B cell (primary cell): ENCODE results near the gene UMODL1. TPM values are rescaled to one million over a fixed set of nuclear protein-coding genes. Genes with fewer than 3 reads are reported as not detected.

Experiments used
- ATAC-seq: fragments of 200-7000 bp; cut with Tn5 transposase; one replicate; pipeline ENCODE4 v1.10.0; 2021; ENCODE audit warnings: low read depth, mild to moderate bottlenecking, moderate number of reproducible peaks, moderate library complexity
- CTCF ChIA-PET: fragments of 350-600 bp; sonication (Branson Sonifier 250); formaldehyde crosslinking; loops from one replicate; lab custom pipeline; 2021; ENCODE audit warnings: antibody characterized with exemption, inconsistent platforms; lab: Charles Lee
- POLR2A ChIA-PET: fragments of 350-600 bp; sonication (Branson Sonifier 250); formaldehyde crosslinking; loops from one replicate; lab custom pipeline; 2021; ENCODE audit warnings: antibody characterized with exemption; lab: Charles Lee
- DNase-seq: peaks from one replicate; pipeline ENCODE4 v3.0.0; 2013
- H2AFZ ChIP-seq: 2 replicates; pipeline ENCODE4 v1.6.1; 2012; ENCODE audit warnings: mild to moderate bottlenecking, low read depth, low read length; ENCODE audit not compliant: insufficient read depth, poor library complexity, severe bottlenecking
- H3K27ac ChIP-seq, 2 donors: 1 replicate in 1 of 2; 2 replicates in 1 of 2; pipeline ENCODE4 v1.5.1; 2012 to 2013; ENCODE audit warnings: low read length in 2 of 2, mild to moderate bottlenecking in 2 of 2, moderate library complexity in 1 of 2
- H3K27me3 ChIP-seq, 4 experiments: fragments of 200-600 bp in 1 of 4; sonication (generic) in 1 of 4; replicated peaks in 1 of 4; 1 replicate in 2 of 4; 2 replicates in 2 of 4; pipeline versions ENCODE4 v1.6.1 to v1.7.0; 2013 to 2016; ENCODE audit warnings: low read length in 3 of 4, mild to moderate bottlenecking in 2 of 4, mixed read lengths in 1 of 4, moderate library complexity in 1 of 4; ENCODE audit not compliant: insufficient read depth in 4 of 4, control insufficient read depth in 3 of 4; ENCODE audit errors: control extremely low read depth in 1 of 4
- H3K36me3 ChIP-seq, 2 experiments: replicated peaks in 1 of 2; 1 replicate in 1 of 2; 2 replicates in 1 of 2; pipeline versions ENCODE4 v1.6.1 to v1.7.1; 2013; ENCODE audit warnings: low read length in 1 of 2; ENCODE audit not compliant: insufficient read depth in 2 of 2, control insufficient read depth in 1 of 2; ENCODE audit errors: control extremely low read depth in 1 of 2, extremely low read depth in 1 of 2
- H3K4me1 ChIP-seq, 2 donors: fragments of 200-600 bp in 1 of 2; sonication (generic) in 1 of 2; 1 replicate in 1 of 2; 2 replicates in 1 of 2; pipeline versions ENCODE4 v1.5.1 to v1.6.1; 2013 to 2017; ENCODE audit warnings: low read length in 2 of 2; ENCODE audit not compliant: control insufficient read depth in 2 of 2, insufficient read depth in 2 of 2
- H3K4me2 ChIP-seq: replicated peaks from 2 replicates; pipeline ENCODE3; 2012; ENCODE audit warnings: mild to moderate bottlenecking, low read depth, low read length; ENCODE audit not compliant: poor library complexity, severe bottlenecking
- H3K4me3 ChIP-seq, 5 experiments: fragments of 200-600 bp in 1 of 5; sonication (generic) in 1 of 5; 1 replicate in 3 of 5; 2 replicates in 2 of 5; pipeline versions ENCODE4 v1.5.1 to v1.7.0; 2011 to 2016; ENCODE audit warnings: low read length in 4 of 5, mild to moderate bottlenecking in 4 of 5, low read depth in 2 of 5, control low read depth in 1 of 5, moderate library complexity in 1 of 5; ENCODE audit not compliant: insufficient read depth in 1 of 5; ENCODE audit errors: control extremely low read depth in 1 of 5, extremely low read depth in 1 of 5
- H3K79me2 ChIP-seq: fragments of 200-600 bp; sonication (generic); one replicate; pipeline ENCODE4 v1.6.0; 2016; ENCODE audit warnings: low read length; ENCODE audit not compliant: control insufficient read depth, insufficient read depth
- H3K9ac ChIP-seq: fragments of 200-600 bp; sonication (generic); 2 replicates; pipeline ENCODE4 v1.6.1; 2017; ENCODE audit warnings: mild to moderate bottlenecking, low read length, moderate library complexity
- H3K9me3 ChIP-seq, 3 donors: one replicate each; pipeline versions ENCODE4 v1.6.1 to v1.7.1; 2013; ENCODE audit warnings: low read length in 2 of 3; ENCODE audit not compliant: control insufficient read depth in 2 of 3, insufficient read depth in 1 of 3; ENCODE audit errors: control extremely low read depth in 1 of 3
- H4K20me1 ChIP-seq: 2 replicates; pipeline ENCODE4 v1.6.0; 2012; ENCODE audit warnings: mild to moderate bottlenecking, low read length; ENCODE audit not compliant: insufficient read depth, control insufficient read depth, poor library complexity, severe bottlenecking
- H3K27ac Mint-ChIP-seq: one replicate; pipeline ENCODE4 v1.8.0; 2021; ENCODE audit warnings: mixed read lengths
- H3K27me3 Mint-ChIP-seq: one replicate; pipeline ENCODE4 v1.8.0; 2021; ENCODE audit warnings: mixed read lengths
- H3K4me1 Mint-ChIP-seq: one replicate; pipeline ENCODE4 v1.8.0; 2021; ENCODE audit warnings: mixed read lengths
- H3K4me3 Mint-ChIP-seq: one replicate; pipeline ENCODE4 v1.8.0; 2021; ENCODE audit warnings: mixed read lengths
- H3K9me3 Mint-ChIP-seq: one replicate; pipeline ENCODE4 v1.8.0; 2022; ENCODE audit warnings: mixed read lengths; ENCODE audit not compliant: insufficient read depth
- CTCF ChIP-seq: fragments of 200-600 bp; IDR thresholded peaks from one replicate; pipeline ENCODE4 v1.8.0; 2022; ENCODE audit warnings: antibody characterized with exemption, mild to moderate bottlenecking
- EZH2 ChIP-seq: IDR thresholded peaks from 2 replicates; pipeline ENCODE4 v1.6.1; 2012; ENCODE audit warnings: borderline replicate concordance, low read depth, mild to moderate bottlenecking, moderate library complexity, low read length; ENCODE audit not compliant: insufficient read depth, poor library complexity, severe bottlenecking
- WGBS: methylation state at CpG from one replicate; pipeline ENCODE4 v1.1.5; 2013; ENCODE audit warnings: missing lambda C conversion rate; ENCODE audit not compliant: insufficient coverage; 5-methylcytosine and 5-hydroxymethylcytosine counted together
- intact Hi-C: fragments of 100-400 bp; cut with micrococcal nuclease; formaldehyde crosslinking; loops from one replicate; pipeline ENCODE4 v1.10.0; 2022
- polyA plus RNA-seq: library from polyadenylated mRNA; depleted of rRNA; stranded (reverse); fragments of >200 nt; gene quantifications from 2 replicates; pipeline ENCODE4 v1.2.3, GENCODE V29; 2012
- total RNA-seq, 2 donors: library from RNA; stranded (reverse); fragments of 120-200 nt in 1 of 2; gene quantifications; 1 replicate in 1 of 2; 2 replicates in 1 of 2; pipeline versions ENCODE4 v1.2.3 to v1.2.4, GENCODE V29; 2013 to 2022

UMODL1 gene
- total and polyA plus RNA-seq, 2 donors (not counting 1 experiment from before 2014, with no cell fraction given) = 0.10 to 0.49 TPM

DNA sequence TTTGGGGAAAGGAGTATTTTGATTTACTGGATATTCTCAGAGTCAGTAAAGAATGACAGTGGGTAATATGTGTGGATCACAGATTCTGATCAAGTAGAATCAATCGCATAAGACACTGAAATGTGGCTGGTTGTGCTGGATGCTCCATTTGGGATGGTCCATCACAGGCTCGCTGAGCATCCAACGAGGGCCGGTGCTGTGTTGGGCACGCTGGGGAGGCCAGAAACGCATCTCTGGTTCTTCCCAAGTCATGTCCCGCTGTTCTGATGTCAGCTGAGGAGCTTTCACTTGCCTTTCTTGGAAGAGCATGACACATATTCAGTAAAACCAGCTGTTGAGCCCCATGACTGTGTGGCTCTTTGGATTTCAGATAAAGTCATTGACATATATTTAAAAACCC lies 72.0 kb downstream of the UMODL1 start:
- Histone ChIP-seq H3K4me1 (peaks cover 8 to 14% of the 10 kb centered on the region in 2 donors), H3K27me3 (peaks cover 0 to 3% (median 0%) of the 10 kb centered on the region in 4 experiments), H3K27ac (no peak overlapping the region), H3K4me3 (no peak overlapping the region), H2AFZ (no peak overlapping the region), H3K9ac (no peak overlapping the region), H3K9me3 (no peaks in the 10 kb centered on the region), H3K4me2 (no peak overlapping the region), H3K79me2 (no peaks in the 10 kb centered on the region), H4K20me1 (no peaks in the 10 kb centered on the region), H3K36me3 (no peaks in the 10 kb centered on the region)
- WGBS = 94% methylated on average over 7 of the region's 7 CpGs
- intact Hi-C loops = no loop called here
- TF ChIP-seq CTCF = no peak
- no peak for TF ChIP-seq EZH2
- Mint-ChIP-seq H3K27ac (no peak overlapping the region), H3K4me1 (peaks cover 12% of the 10 kb centered on the region), H3K9me3 (no peaks in the 10 kb centered on the region), H3K4me3 (no peak overlapping the region), H3K27me3 (peaks cover 9% of the 10 kb centered on the region)
- ATAC-seq (no peak), DNase-seq (no peak)
- ChIA-PET POLR2A (no interaction called here), CTCF (interaction anchor here (1.1 kb wide), 1 partner anchor 33 kb away, joined by 3 read pairs; no protein-coding TSS in a partner anchor)

DNA sequence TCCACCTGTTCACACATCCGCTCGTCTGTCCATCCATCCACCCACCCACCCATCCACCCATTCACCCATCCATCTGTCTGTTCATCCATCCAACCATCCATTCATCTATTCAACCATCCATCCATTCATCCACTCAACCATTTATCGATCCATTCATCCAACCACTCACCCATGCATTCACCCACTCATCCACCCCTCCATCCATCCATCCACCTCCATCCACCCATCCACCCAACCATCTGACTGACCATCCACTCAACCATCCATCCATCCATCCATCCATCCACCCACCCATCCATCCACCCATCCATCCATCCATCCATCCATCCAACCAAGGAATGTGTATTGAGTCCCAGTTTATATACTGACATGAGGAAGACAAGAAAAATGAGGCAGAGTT lies 73.1 kb downstream of the UMODL1 start:
- Histone ChIP-seq H4K20me1 (no peaks in the 10 kb centered on the region), H3K4me2 (no peak overlapping the region), H3K27ac (no peak overlapping the region), H3K4me3 (no peak overlapping the region), H3K9me3 (no peaks in the 10 kb centered on the region), H3K27me3 (peaks cover 0 to 3% (median 0%) of the 10 kb centered on the region in 4 experiments), H3K36me3 (no peaks in the 10 kb centered on the region), H3K4me1 (peaks cover 8 to 14% of the 10 kb centered on the region in 2 donors), H3K79me2 (no peaks in the 10 kb centered on the region), H3K9ac (no peak overlapping the region), H2AFZ (no peak overlapping the region)
- peaks cover 12% of the 10 kb centered on the region for H3K4me1 Mint-ChIP-seq
- no peak for ATAC-seq
- H3K27me3 Mint-ChIP-seq = peaks cover 7% of the 10 kb centered on the region
- intact Hi-C loops = no loop called here
- H3K4me3 Mint-ChIP-seq = no peak overlapping the region
- POLR2A ChIA-PET = no interaction called here
- CTCF ChIA-PET = interaction anchor here (1.1 to 2.0 kb wide), 4 partner anchors 13 to 327 kb away, joined by 3 to 9 read pairs (median 6); no protein-coding TSS in a partner anchor
- TF ChIP-seq CTCF = no peak
- no peak for TF ChIP-seq EZH2
- 84% methylated on average over 3 of the region's 3 CpGs for WGBS
- no peak overlapping the region for H3K27ac Mint-ChIP-seq
- DNase-seq = no peak
- no peaks in the 10 kb centered on the region for H3K9me3 Mint-ChIP-seq
